Mucosa of gallbladder (tissue), 1 donor: ENCODE measurements around the gene CORO1C. TPM values are rescaled to one million over a fixed set of nuclear protein-coding genes. Genes with fewer than 3 reads are reported as not detected.

Experiments
- DNase-seq: peaks from one replicate; pipeline ENCODE4 v3.0.0-alpha.2; 2020; ENCODE audit warnings: low spot score
- total RNA-seq: library from RNA; stranded (reverse); gene quantifications from one replicate; pipeline ENCODE4 v1.2.1, GENCODE V29; 2021
- donor health status: DM: no; HTN: no; CAD: no.

The CORO1C gene
- total RNA-seq, 1 donor from 2014 or later = 194 TPM

DNA sequence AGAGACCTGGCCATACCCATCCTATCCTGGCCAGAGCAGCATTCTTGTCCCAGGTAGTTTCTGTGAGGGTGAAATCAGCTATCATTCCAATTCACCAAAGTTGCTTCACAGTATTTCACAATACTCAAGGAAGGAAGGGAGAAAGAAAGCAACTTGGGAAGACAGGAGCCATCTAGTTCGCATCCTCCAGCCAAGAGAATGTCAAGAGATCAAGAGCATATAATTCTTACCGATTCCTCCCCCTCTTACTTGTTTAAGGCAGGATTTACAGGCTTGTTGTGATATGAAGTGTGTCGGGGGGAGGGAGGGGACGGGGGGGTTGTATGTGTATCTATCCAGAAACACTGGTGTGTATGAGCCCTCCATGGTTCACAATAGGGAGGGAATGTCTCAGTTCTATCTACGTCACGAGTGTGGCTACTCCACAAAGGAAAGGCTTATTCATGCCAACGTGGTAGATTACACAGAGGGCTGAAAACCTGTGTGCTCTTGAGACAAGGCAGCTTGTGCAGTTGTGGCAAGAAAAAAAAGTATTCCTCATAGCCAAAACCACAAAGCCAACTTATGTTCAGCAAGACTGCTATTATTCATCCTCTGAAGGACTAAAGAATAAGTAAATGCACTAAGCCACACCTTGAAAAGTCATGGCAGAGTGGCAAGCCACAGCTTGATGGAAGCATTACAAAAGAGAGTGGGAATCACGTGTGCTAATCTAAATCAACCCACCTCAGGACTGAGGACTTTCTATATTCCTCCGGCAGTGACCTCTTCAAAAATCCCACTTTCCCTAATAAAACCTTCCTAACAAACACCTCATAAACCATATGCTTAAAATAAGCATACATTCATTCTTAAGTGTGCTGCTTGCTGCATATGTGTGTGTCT is 35.0 kb downstream of the CORO1C start:
- no peak for DNase-seq

DNA sequence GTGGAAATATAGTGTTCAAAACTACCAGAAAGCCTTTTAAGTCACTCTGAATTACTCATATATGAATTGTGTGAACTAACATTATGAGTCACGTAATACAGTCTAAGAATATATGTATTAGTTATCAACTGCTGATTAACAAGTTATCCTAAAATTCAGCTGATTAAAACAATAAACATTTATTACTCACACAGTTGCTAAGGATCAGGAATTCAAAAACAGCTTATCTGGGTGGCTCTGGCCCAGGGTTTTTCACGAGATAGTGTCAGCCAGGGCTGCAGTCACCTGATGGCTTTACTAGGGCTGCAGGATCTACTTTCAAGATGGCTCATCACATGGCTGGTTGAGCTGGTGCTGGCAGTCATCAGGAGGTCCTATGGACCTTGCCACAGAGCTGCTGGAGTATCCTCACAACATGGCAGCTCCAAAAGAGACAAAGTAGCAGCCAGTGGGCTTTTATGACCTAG is 36.5 kb downstream of the CORO1C start:
- DNase-seq = no peak

DNA sequence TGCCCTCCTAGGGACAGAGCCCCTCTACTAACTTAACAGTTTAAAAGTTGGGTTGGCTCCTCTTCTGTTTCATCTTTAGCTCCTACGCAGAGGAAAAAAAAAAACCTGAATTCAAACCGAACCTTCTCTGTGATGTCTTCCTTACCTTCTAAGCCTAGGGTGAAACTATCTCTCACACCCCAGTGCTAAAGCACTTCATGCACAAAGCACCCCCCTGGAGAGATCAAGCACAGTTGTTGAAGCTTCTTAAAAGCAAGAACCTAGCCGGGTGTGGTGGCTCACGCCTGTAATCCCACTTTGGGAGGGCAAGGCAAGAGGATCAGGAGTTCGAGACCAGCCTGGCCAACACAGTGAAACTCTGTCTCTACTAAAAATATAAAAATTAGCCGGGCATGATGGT is 37.6 kb downstream of the CORO1C start:
- DNase-seq = no peak

DNA sequence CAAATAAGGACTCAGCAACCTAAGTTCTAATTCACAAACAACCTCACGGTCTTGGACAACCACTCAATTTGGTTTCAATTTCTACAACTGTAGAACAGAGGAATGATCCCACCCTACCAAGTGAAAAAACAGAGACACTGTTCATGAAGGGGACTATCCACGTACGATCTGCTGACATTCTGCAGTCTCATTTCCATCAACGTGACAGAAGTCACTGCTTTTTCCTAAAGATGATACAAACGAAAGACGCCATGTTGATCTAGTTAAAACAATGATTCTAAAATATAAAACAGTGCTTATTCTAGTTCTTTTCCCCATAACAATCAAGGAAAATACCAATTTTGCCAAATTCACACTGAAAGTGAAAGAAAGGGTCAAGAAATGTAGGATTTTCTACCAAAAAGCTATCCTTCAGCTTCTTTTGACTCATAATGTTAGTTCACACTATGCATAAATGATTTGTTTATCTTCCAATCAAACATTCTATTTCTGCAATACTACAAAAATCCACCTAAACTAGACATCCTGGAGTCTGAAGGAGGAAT is 38.1 kb downstream of the CORO1C start:
- DNase-seq = no peak

DNA sequence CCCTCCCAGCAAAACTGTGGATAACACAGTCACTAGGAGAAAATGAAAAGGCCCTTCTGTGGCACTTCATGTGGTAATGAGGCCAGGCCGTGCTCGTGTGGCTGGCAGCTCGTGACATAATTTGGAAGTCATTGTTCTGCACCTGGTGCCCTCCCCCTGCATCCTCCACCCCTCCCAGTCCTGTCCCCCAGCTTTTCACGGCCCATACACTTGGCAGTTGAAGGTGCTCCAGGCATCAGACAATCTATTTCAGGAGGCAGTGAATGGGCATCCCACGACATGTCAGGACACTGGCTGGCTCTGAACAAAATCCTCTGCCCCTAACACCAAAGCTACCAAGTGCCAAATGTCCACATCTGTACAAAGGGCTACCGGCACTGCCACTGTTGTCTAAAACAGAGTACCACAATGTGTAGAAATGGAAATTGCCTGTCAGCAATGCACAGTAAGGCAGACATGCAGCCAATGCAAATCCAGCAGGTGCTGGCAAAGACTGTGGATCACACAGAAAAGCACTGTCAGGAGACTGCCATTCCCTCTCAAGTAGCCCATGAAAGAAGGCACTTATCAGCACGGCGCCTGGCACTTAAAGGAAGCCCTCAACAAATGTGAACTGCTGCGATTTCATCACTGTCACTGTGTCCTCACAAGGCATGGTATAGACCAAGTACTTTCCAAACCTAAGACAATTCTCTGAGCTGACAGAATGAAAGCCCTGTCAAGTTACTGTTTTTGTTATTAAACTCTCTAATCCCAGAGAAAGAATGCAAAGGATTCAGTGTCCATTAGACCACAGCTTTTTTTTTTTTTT is 39.1 kb downstream of the CORO1C start:
- DNase-seq = no peak

DNA sequence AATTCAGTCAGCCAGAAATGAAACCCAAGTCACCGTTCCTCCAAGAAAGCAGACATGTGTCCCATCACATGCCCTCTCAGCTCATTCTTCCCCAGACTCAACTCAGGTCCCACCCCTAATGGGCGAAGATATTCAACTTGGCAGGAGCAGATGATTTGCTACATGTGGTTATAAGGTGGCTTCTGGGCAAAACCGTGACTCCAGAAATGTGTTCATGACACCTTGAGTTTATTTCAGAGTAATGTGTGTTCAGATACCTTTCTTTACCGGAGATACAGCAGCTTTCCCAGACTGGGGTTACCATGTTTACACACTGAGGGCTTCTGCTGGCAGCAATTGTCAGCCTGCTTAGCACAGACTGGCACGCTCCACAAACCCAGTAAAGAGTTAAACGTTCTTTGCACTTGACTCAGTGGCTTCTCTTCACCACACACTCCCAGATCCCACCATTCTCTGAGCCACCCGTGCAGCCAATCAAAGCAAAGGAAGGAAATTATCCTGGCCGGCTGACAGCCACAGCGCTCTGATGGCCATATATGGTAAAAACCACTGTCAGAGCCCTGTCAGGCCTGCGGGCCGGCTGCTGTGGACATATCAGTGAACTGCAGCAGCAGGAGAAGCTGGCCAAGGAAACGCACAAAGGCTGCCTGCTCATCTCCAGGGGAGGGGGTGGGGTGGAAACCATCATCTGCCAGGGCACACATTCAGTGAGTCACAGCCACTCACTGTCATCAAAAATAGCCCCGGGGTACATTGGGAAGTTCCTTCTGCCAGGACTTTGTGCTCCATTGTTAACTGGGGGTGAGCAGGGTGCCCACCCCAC is 39.9 kb downstream of the CORO1C start:
- peak; percentile 94 for DNase-seq

DNA sequence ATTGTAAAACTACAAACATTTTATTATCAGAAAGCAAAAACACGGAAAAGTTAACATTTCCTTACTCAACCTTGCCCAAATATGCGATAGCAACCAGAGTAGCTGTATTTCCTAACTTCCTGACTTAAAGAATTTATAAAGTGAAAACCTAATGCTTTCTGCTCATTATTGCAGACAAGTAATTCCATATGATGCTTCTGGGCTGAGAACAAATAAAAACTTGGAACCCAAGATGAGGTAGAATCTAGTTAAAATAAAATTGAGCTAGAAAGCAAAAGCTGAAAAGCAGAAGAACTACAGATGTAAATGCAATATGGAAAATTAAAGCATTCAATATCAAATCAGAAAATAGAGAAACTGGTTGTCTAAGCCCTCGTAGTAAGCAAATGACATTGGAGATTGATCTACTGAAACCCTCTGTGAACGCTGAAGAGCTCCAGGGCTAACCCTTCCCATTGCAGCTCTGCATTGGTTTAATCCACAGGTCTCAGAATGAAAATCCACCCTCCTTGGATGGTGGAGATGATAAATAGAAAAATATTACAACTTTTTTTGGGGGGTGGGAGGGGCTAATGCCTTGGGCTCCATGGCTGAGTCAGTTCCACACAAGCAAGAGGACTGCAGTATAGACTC is 40.7 kb downstream of the CORO1C start:
- DNase-seq = no peak

DNA sequence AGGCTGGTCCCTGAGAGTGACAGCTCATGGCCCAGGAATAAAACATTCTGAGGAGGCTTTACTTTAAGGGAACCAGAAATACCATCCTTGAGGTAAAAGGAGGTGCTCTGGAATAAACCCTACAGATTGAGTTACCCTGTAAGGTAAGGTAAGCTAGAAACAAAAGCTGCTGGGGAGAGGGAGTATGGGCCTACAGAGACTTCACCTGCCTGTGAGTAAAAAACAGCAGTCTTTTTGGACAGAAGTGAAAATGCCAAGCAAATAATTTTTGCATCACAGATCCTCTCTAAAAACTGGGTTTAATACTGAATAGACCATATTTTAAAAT is 41.2 kb downstream of the CORO1C start:
- DNase-seq = no peak

DNA sequence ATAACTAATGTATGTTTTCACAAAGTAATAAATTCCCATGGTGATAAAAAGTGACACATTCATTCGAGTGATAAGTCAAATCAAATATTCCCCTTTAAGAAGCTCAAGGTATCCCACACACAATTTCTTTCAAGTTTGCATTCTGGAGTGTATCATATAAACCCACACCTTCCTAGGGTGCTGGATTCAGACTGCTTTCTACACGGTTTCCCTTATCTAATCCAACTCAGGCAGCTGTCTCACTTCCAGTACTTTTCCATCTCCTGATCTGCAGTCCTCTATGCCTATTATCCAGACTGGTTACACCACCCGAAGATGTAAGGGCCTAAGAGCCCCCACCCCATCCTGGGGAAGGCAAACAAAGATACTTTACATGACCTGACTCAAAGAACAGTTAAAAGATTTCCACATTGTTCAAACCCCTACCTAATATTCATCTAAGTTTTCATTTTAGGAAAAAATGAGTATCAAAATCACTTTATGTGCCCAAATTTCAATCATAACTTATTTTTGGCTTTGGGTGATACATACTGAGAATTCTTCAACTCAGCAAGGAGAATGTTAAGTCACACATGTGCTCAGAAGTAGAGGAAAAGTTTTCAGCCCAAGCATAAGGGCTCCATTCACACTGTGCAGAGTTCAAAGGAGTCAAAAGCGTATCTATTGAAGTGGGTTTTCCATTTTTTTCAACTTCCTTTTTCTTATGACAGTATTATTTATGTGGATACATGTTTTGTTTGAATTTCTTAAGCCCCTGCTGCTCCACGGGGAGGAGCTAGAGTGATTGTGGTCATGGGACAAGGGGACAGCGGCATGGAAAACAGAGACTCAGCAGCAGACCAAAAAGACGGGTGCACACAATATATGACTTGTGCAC is 41.8 kb downstream of the CORO1C start:
- DNase-seq = peak; percentile 42

DNA sequence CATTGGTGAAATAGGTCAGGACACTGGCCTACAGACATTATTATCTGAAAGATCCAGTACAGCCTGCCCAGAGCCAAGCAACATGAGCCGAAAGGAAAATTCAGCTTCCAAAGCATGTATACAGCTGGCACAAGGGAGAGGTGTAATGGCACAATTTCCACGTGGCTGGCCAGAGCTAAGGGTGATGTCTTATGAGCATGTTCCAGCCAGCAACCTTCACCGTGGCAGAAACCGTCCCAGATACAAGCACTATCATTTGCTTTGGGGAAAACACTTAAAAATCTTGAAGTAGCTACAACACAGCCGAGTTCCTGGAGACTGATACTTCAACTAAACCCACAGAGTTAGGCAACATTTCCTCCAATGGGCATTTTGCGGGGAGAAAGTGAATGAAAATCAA is 44.5 kb downstream of the CORO1C start:
- no peak for DNase-seq

DNA sequence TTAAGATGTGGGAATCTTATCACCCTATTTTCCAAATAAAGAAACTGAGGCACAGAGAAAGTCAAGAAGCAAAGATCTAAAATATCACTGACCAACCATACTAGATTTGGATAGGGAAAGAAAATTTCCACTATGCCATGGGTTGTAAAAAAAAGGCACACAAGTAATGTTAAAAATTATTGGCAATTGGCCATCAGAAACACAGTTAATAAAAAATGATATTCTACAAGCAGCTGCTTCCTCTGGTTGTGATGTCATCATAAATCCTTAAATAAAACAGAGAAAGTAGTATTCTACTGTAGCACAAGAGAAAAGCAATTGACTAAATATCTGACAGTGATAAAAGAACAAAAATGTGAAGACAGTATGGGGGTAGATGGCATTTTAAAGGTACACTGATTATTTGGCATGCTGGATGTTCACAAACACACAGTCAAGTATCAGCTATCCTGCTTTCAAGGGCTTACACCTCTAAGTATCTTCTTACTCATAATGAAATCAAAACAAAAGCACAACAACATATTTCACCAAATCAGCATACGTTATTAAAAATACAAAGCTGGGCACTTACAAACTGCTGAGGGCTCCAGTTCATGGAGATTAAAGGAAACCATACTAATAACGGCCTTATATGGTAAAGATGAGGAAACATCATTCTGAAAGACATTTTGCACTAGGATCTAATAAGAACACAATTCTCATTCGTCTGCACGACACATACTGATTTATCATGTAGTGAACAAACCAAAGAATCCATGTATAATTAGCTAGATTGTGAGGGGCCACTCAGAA is 45.7 kb downstream of the CORO1C start:
- DNase-seq = no peak

DNA sequence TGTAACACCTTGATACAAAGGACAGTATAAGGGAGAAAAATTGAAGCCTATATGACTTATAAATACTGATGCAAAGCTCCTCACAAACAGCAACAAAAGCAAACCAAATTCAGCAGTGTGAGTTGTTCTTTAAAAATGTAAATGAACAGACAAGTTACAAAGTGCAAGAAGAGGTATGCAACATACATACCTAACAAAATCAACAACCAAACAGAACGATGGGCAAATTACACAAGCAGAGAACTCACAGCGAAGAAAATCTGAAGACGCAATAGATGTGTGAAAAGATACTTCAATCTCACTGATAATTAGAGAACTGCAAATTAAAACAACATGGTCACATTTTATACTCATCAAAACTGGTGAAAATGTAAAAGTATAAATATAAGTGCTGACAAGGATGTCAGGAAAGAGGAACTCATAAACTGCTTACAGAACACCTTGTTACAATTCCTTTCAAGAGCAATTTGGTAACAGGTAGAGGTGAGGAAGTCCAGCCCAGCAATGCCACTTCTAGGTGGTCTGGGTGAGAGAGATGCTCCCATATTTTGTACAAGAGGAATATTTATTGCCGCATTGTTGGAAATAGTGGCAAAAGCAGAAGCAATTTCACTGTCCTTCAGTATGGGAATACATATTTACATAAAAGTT is 47.3 kb downstream of the CORO1C start:
- DNase-seq = no peak

DNA sequence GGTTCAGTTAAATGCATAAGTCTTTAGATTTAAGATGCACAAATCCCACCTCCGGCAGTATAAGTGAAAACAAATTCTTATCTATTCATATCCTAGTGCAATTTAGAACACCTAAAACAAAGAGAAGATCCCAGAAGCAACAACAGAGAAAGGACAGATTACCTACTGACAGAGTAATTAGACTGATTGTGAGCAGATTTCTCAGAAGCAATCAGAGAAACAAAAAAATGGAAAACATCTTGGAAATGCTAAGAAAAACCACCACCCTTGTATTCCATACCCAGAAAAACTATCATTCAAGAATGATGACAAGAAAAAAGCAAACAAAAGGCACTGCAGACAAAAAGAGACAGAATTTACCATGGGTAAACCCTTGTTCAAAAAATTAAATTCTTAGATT is 50.0 kb downstream of the CORO1C start:
- no peak for DNase-seq

DNA sequence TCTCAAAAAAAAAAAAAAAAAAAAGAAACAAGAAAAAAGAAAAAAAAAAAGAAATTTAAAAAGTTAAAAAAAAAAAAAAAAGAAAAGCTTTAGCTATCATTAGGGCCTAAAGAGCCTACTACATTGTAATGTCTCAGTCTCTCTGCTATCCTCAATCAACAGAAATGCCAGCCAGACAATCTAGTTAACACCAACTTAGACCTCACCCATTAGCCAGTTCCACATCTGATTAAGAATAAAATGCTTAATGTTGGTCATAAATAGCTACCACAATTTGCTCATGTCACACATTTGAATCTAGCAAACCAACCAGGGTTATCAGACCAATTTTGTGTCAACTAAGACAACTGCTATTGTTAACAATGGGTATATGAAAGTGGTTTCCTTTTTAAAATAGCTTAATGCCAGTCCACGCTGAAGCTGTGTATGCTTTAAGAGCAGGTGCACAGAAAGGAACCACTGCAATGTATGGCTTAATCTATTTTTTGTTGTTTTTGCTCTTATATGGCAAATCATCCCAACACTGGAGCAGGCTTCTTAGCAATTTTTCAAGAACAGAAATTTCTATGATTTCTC is 52.1 kb downstream of the CORO1C start:
- DNase-seq = no peak

DNA sequence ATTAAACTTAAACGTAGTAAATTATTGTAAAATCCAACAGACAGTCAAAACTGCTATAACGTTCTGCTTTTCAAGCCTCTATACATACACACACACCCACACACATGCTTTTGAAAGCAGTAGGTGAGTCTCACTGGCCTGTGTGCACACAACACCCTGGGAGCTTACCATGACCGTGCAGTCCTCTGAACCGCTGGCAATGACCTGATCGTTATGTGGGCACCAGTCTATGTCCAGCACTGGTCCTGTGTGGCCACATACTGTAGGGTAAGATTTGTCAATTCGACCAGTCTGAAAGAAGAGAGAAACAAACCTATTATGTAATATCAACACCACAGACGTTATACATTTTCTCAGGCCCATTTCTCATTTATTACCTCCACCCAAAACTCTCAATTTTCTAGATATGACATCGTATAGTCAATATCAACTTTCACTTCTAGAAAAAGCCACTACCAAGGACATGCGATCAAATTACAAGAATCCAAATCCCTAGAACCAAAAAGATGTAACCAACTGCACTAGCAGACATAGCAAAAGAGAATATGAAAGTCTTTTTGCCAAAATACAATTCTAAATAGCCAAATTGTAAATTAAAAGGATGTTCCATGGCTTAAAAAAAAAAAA is 53.1 kb downstream of the CORO1C start:
- DNase-seq = no peak

DNA sequence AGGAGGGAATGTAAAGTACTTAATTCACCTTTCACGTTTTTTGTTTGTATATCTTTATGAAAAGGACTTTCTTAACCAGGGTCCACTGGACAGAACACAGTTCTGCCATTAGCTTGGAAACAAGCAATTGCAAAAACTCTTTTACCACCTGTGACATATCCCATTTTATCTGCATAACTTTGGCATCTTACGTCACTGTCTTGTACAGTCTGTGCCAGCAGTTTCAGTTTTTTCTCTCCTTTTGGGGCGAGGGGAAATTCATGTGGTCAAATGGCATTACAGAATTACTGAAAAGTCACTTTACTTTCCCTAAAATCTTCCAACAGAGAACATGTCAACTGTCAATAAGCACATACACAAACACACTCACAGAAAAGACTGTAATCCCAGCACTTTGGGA is 53.9 kb downstream of the CORO1C start:
- DNase-seq = no peak

DNA sequence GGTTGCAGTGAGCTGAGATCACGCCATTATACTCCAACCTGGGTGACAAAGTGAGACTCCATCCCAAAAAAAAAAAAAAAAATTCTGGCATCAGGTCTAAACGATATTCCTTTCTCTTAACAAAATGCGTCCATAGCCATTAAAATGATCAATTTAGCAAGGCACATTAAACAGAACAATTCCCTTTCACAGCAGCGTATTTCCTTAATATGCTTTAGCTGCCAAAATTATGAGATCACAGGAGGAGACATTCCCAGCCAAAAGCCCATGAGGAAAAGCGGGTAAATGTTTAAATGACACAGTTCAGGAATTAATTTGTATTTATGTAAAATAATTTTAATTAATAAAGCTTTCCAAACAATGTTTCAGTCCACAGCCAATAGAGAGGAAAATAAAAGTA is 54.6 kb downstream of the CORO1C start:
- no peak for DNase-seq

DNA sequence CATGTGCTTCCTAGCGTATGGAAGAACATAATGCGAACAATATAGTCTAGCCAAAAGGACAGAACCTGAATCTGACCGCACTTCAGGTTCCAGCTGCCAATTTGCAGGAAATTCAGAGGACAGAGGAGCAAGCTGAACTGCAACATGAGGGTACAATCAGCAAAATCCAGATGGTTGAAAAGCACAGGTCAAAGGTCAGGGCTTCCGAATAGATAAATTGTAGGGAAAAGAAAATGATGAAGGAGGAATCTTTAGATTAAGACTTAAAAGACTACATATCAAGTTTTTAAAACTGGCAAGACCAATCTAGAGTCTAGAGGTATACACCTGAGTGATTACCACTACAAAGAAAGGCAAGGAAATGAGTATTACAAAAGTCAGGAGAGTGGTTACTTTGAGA is 55.5 kb downstream of the CORO1C start:
- no peak for DNase-seq
